GM11168 (cell line): ENCODE measurements around the gene GPR68.
"Not testable (repeated sequence)": the region's sequence is repeated elsewhere in the genome, so short reads cannot be mapped to it uniquely, and the experiment has no call there.

Source experiments
- in situ Hi-C: fragments of 300-500 bp; cut with MboI; formaldehyde crosslinking; loops from one replicate; pipeline ENCODE4 v1.12.0; 2022; ENCODE audit warnings: low sequenced_read_pairs; ENCODE audit not compliant: unreplicated experiment

The GPR68 gene

DNA sequence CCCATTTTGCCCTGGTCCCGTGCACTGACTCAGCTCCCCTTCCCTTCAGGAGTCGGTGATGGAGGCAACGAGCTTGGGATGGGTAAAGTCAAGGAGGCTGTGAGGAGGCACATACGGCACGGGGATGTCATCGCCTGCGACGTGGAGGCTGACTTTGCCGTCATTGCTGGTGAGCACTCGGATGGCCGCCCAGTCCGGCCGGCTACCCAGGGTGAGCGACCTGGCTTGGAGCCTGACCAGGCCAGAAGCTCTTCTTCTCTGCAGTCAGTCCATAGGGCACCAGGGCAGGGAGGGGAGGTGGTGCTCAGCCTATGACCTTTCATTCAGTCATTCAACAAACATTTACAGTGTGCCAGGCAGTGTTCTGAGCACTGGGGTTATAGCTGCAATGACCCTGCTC, 39.8 kb downstream of the GPR68 start:
- in situ Hi-C loops, result no loop called here

DNA sequence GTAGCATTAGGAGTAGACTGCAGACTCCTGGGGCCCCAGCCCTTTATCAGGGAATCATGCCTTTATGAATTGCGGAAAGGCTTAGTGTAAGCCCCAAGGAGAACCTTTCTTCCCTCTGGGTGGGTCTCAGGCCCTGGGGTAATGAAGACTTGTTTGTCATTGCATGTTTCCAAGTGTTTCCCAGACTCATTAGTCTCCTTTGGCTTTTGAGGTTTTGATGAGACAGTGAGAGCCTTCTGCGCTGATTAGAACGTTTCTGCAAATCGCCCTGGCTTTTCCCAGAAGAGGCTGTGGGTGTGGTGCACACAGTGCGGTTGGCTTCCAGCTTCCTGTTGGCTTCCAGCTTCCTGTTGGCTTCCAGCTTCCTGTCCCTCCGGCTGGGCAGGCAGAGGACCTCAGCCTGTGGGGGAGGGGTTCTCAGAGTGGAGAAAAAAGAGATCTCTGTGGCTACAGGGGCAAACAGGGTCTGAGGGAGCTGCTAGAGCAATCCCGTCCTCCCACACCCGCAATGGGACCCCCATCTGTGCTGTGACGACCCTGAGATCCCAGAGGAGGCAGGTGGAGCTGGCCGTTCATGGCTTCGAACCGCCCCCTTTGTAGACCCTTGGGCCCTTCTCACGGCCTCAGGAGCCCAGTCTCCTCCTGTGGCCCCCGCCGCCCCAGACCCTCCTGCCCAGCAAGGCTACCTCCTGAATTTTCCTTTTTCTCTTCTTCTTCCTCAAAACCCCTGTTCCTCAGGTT, 42.1 kb downstream of the GPR68 start:
- in situ Hi-C loops, result no loop called here

DNA sequence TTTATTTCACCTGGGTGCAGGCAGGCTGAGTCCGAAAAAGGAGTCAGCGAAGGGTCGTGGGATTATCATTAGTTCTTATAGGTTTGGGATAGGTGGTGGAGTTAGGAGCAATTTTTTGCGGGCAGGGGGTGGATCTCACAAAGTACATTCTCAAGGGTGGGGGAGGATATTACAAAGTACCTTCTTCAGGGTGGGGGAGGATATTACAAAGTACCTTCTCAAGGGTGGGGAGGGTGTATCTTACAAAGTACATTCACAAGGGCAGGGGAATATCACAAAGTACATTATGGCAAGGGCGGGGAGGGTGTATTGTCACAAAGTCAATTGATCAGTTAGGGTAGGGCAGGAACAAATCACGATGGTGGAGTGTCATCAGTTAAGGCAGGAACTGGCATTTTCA, 43.7 kb downstream of the GPR68 start:
- in situ Hi-C loops, result not testable (repeated sequence)

GRCh38 chr14:91197631-91198030, 46.9 kb downstream of the GPR68 start:
- in situ Hi-C loops, result no loop called here

DNA sequence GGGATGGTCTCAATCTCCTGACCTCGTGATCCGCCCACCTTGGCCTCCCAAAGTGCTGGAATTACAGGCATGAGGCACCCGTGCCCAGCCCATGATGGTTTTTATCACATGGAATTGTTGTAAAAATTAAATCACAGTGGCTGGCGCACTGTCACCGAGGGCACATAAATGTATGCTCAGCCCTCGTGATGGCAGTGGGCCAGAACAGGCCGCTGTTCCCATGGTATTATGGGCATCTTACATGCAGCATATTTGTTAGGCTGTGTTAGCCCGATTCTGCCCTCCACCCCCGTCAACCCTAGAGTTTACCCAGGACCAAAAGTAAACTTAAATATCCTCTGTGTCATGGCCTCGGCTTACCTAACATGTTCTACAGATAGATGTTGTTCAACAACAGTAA, 48.6 kb downstream of the GPR68 start:
- in situ Hi-C loops, result no loop called here

DNA sequence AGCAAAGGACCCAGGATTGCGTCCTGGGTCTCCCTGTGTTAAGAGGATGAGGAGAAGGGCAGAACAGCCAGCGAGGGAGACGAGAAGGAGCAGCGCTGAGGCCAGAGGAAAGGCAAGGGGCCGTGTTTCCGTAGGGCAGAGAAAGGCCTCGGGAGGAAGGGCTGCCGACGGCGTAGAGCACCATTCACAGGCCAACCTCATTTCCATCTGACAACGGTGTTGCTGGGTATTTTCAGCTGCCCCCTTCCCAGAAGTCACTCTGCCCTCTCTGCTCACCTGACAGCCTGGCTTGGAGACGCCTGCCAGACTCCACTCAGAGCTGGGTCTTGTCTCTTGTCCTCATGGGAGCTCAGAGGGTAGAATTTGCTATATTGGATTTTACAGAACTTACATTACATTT, 51.4 kb downstream of the GPR68 start:
- in situ Hi-C loops, result no loop called here

GRCh38 chr14:91190853-91191252, 53.7 kb downstream of the GPR68 start:
- in situ Hi-C loops, result no loop called here

GRCh38 chr14:91187271-91187670, 57.2 kb downstream of the GPR68 start:
- in situ Hi-C loops, result loop anchor here (10.0 kb wide), 1 partner anchor 98 kb away; no protein-coding TSS in a partner anchor

- in situ Hi-C loops, result loop anchor here (10.0 kb wide), 1 partner anchor 98 kb away; no protein-coding TSS in a partner anchor
Measured at GRCh38 chr14:91186515-91187066, 57.9 kb downstream of the GPR68 start.

GRCh38 chr14:91185721-91186120, 58.8 kb downstream of the GPR68 start:
- in situ Hi-C loops, result loop anchor here (10.0 kb wide), 1 partner anchor 99 kb away; no protein-coding TSS in a partner anchor

DNA sequence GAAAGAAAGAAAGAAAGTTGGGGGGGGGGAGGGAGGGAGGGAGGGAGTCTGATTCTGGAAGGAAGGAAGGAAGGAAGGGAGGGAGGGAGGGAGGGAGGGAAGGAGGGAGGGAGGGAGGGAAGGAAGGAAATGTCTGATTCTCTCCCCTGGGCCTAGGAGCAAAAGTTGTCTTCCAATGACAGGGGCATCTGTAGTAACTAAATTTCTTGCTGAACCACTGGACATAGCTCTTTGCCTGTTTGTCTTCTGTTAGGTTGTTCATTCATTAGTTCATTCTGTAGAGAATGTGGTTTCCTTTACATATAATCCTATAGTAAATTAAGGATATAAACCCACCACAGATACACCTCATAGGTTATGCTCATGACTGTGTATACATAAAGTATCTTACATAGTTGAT, 59.9 kb downstream of the GPR68 start:
- in situ Hi-C loops, result loop anchor here (10.0 kb wide), 1 partner anchor 100 kb away; no protein-coding TSS in a partner anchor

DNA sequence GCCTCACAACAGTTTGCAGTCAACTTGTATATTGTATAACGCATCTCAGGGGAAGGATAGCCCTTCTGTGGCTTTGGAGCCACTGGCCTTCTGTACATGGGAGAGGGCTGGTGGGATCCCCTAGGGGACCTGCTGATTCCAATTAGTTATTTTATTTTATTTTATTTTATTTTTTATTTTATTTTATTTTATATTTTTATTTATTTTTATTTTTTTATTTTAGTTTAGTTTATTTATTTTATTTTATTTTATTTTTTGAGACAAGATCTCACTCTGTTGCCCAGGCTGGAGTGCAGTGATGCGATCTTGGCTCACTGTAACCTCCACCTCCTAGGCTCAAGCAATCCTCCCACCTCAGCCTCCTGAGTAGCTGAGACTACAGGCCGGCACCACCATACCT, 61.8 kb downstream of the GPR68 start:
- in situ Hi-C loops, result loop anchor here (10.0 kb wide), 1 partner anchor 102 kb away; no protein-coding TSS in a partner anchor
